Osteoblast (primary cell): ENCODE data around the gene GSE1. TPM values are rescaled to one million over a fixed set of nuclear protein-coding genes. Genes with fewer than 3 reads are reported as not detected.

ENCODE experiments used
- DNase-seq: peaks from one replicate; pipeline ENCODE4 v3.0.0; 2011; ENCODE audit warnings: low spot score, mixed read lengths; ENCODE audit not compliant: insufficient read length; ENCODE audit errors: missing footprints
- H2AFZ ChIP-seq: 2 replicates; pipeline ENCODE4 v1.6.0; 2011; ENCODE audit warnings: mild to moderate bottlenecking, low read length
- H3K27ac ChIP-seq: 2 replicates; pipeline ENCODE4 v1.5.1; 2011; ENCODE audit warnings: mild to moderate bottlenecking, low read depth, low read length, moderate library complexity
- H3K27me3 ChIP-seq: 2 replicates; pipeline ENCODE4 v1.6.0; 2012; ENCODE audit warnings: mild to moderate bottlenecking, control low read depth, inconsistent platforms, low read length, moderate library complexity; ENCODE audit not compliant: insufficient read depth
- H3K36me3 ChIP-seq: 2 replicates; pipeline ENCODE4 v1.5.1; 2011; ENCODE audit warnings: mild to moderate bottlenecking, low read length, control low read depth, moderate library complexity; ENCODE audit not compliant: insufficient read depth
- H3K4me1 ChIP-seq: 2 replicates; pipeline ENCODE4 v1.5.1; 2011; ENCODE audit warnings: mild to moderate bottlenecking, low read length, control low read depth, moderate library complexity; ENCODE audit not compliant: insufficient read depth
- H3K4me2 ChIP-seq: 2 replicates; pipeline ENCODE4 v1.6.0; 2011; ENCODE audit warnings: mild to moderate bottlenecking, low read length; ENCODE audit not compliant: insufficient read depth
- H3K4me3 ChIP-seq: fragments of 200-600 bp; sonication (generic); 3 replicates; pipeline ENCODE4 v1.5.1; 2012; ENCODE audit warnings: mild to moderate bottlenecking, low read length, inconsistent platforms; ENCODE audit not compliant: insufficient read depth
- H3K79me2 ChIP-seq: 2 replicates; pipeline ENCODE4 v1.6.0; 2012; ENCODE audit warnings: mild to moderate bottlenecking, low read length, control low read depth, inconsistent platforms; ENCODE audit not compliant: insufficient read depth
- H3K9me3 ChIP-seq: 2 replicates; pipeline ENCODE4 v1.5.1; 2011; ENCODE audit warnings: low read depth, low read length, control low read depth
- H4K20me1 ChIP-seq: 2 replicates; pipeline ENCODE4 v1.6.0; 2012; ENCODE audit warnings: mild to moderate bottlenecking, low read length, control low read depth; ENCODE audit not compliant: insufficient read depth
- total RNA-seq: library from RNA; depleted of rRNA; stranded (reverse); fragments of >200 nt; gene quantifications from 2 replicates; pipeline ENCODE4 v1.2.3, GENCODE V29; 2012
- TF ChIP-seq, protein P1 (sequence below): IDR thresholded peaks from 2 replicates; pipeline ENCODE4 v1.5.1; 2011; ENCODE audit warnings: mild to moderate bottlenecking, low read depth, low read length, moderate library complexity; ENCODE audit errors: extremely low read depth

Gene GSE1
- total RNA-seq, 1 donor = 49.6 TPM

- Histone ChIP-seq H4K20me1 (peaks cover 91% of the 10 kb centered on the region), H2AFZ (no peak overlapping the region), H3K4me1 (peaks cover 30% of the 10 kb centered on the region), H3K9me3 (no peaks in the 10 kb centered on the region), H3K36me3 (no peaks in the 10 kb centered on the region), H3K79me2 (peaks cover 98% of the 10 kb centered on the region), H3K27me3 (no peaks in the 10 kb centered on the region), H3K4me2 (peak overlapping the region; percentile 48), H3K4me3 (no peak overlapping the region), H3K27ac (peak overlapping the region; percentile 62)
- TF ChIP-seq, protein P1, sequence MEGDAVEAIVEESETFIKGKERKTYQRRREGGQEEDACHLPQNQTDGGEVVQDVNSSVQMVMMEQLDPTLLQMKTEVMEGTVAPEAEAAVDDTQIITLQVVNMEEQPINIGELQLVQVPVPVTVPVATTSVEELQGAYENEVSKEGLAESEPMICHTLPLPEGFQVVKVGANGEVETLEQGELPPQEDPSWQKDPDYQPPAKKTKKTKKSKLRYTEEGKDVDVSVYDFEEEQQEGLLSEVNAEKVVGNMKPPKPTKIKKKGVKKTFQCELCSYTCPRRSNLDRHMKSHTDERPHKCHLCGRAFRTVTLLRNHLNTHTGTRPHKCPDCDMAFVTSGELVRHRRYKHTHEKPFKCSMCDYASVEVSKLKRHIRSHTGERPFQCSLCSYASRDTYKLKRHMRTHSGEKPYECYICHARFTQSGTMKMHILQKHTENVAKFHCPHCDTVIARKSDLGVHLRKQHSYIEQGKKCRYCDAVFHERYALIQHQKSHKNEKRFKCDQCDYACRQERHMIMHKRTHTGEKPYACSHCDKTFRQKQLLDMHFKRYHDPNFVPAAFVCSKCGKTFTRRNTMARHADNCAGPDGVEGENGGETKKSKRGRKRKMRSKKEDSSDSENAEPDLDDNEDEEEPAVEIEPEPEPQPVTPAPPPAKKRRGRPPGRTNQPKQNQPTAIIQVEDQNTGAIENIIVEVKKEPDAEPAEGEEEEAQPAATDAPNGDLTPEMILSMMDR = no peak
- no peak for DNase-seq
Observed at GRCh38 chr16:85570213-85570734, 42.8 kb upstream of the GSE1 start.

- H3K27ac ChIP-seq = peak overlapping the region; percentile 62
- H3K79me2 ChIP-seq = peaks cover 98% of the 10 kb centered on the region
- no peak overlapping the region for H2AFZ ChIP-seq
- H3K36me3 ChIP-seq = no peaks in the 10 kb centered on the region
- DNase-seq = no peak
- H3K27me3 ChIP-seq = no peaks in the 10 kb centered on the region
- peaks cover 30% of the 10 kb centered on the region for H3K4me1 ChIP-seq
- H3K9me3 ChIP-seq = no peaks in the 10 kb centered on the region
- H4K20me1 ChIP-seq = peaks cover 91% of the 10 kb centered on the region
- no peak overlapping the region for H3K4me3 ChIP-seq
- TF ChIP-seq, protein P1 = no peak
- no peak overlapping the region for H3K4me2 ChIP-seq
Observed at GRCh38 chr16:85570735-85571562, 42.2 kb upstream of the GSE1 start.

GRCh38 chr16:85571563-85571812, 41.6 kb upstream of the GSE1 start:
- no peak overlapping the region for H3K4me2 ChIP-seq
- no peaks in the 10 kb centered on the region for H3K36me3 ChIP-seq
- TF ChIP-seq, protein P1 = no peak
- no peak overlapping the region for H2AFZ ChIP-seq
- no peak overlapping the region for H3K27ac ChIP-seq
- DNase-seq = no peak
- H3K4me3 ChIP-seq = no peak overlapping the region
- H3K79me2 ChIP-seq = peaks cover 98% of the 10 kb centered on the region
- H4K20me1 ChIP-seq = peaks cover 91% of the 10 kb centered on the region
- H3K9me3 ChIP-seq = no peaks in the 10 kb centered on the region
- peaks cover 30% of the 10 kb centered on the region for H3K4me1 ChIP-seq
- H3K27me3 ChIP-seq = no peaks in the 10 kb centered on the region

GRCh38 chr16:85571813-85572619, 41.1 kb upstream of the GSE1 start:
- no peak overlapping the region for H3K4me2 ChIP-seq
- H3K9me3 ChIP-seq = no peaks in the 10 kb centered on the region
- DNase-seq = no peak
- H4K20me1 ChIP-seq = peaks cover 93% of the 10 kb centered on the region
- H3K36me3 ChIP-seq = no peaks in the 10 kb centered on the region
- H3K27ac ChIP-seq = no peak overlapping the region
- TF ChIP-seq, protein P1 = no peak
- no peaks in the 10 kb centered on the region for H3K27me3 ChIP-seq
- no peak overlapping the region for H3K4me3 ChIP-seq
- no peak overlapping the region for H2AFZ ChIP-seq
- peaks cover 100% of the 10 kb centered on the region for H3K79me2 ChIP-seq
- peaks cover 30% of the 10 kb centered on the region for H3K4me1 ChIP-seq
